Activated CD8-positive, alpha-beta memory T cell treated with anti-CD3 and anti-CD28 coated beads for 24 hours (primary cell): ENCODE measurements around the gene FSIP1.

Source experiments
- DNase-seq: peaks from one replicate; pipeline ENCODE4 v3.0.0-alpha.2; 2020

The FSIP1 gene

GRCh38 chr15:39717134-39717533 lies 65.5 kb downstream of the FSIP1 start:
- no peak for DNase-seq

- no peak for DNase-seq
Observed at GRCh38 chr15:39714251-39714650, 68.4 kb downstream of the FSIP1 start.

- no peak for DNase-seq
Observed at GRCh38 chr15:39713846-39714245, 68.8 kb downstream of the FSIP1 start.

- no peak for DNase-seq
Observed at GRCh38 chr15:39710681-39711080, 72.0 kb downstream of the FSIP1 start.

- DNase-seq = no peak
Observed at GRCh38 chr15:39709941-39710340, 72.7 kb downstream of the FSIP1 start.

GRCh38 chr15:39706206-39706605 lies 76.4 kb downstream of the FSIP1 start:
- DNase-seq = no peak

GRCh38 chr15:39704689-39705088 lies 78.0 kb downstream of the FSIP1 start:
- DNase-seq = no peak

- DNase-seq = no peak
Observed at GRCh38 chr15:39704235-39704634, 78.4 kb downstream of the FSIP1 start.

- no peak for DNase-seq
Observed at GRCh38 chr15:39701988-39702387, 80.7 kb downstream of the FSIP1 start.

- no peak for DNase-seq
Observed at GRCh38 chr15:39700375-39700700, 82.3 kb downstream of the FSIP1 start.

GRCh38 chr15:39699516-39700374 lies 82.9 kb downstream of the FSIP1 start:
- no peak for DNase-seq

- no peak for DNase-seq
Observed at GRCh38 chr15:39698444-39699390, 83.9 kb downstream of the FSIP1 start.

- no peak for DNase-seq
Observed at GRCh38 chr15:39697509-39697908, 85.1 kb downstream of the FSIP1 start.

- DNase-seq = no peak
Observed at GRCh38 chr15:39695793-39696192, 86.8 kb downstream of the FSIP1 start.

- no peak for DNase-seq
Observed at GRCh38 chr15:39692356-39693327, 90.0 kb downstream of the FSIP1 start.

GRCh38 chr15:39690881-39691634 lies 91.6 kb downstream of the FSIP1 start:
- DNase-seq = no peak

- DNase-seq = no peak
Observed at GRCh38 chr15:39687965-39688364, 94.7 kb downstream of the FSIP1 start.

GRCh38 chr15:39685999-39686613 lies 96.5 kb downstream of the FSIP1 start:
- no peak for DNase-seq

GRCh38 chr15:39685367-39685766 lies 97.3 kb downstream of the FSIP1 start:
- DNase-seq = no peak

- no peak for DNase-seq
Observed at GRCh38 chr15:39684233-39684632, 98.4 kb downstream of the FSIP1 start.

- DNase-seq = no peak
Observed at GRCh38 chr15:39682366-39682765, 100.3 kb downstream of the FSIP1 start.
